ENCODE measurements around the gene AUTS2. TPM values are rescaled to one million over a fixed set of nuclear protein-coding genes. Genes with fewer than 3 reads are reported as not detected.

The AUTS2 gene
- total RNA-seq, 1 experiment from 2014 or later = 256 TPM

GRCh38 chr7:70214071-70214470 is 615.8 kb downstream of the AUTS2 start:
- Histone ChIP-seq H4K91ac (ENCODE audit: insufficient read length, low read depth, low read length) (no peak overlapping the region), H3T11ph (ENCODE audit: low read length) (no peak overlapping the region), H3K4me1 (ENCODE audit: insufficient read depth, low read length) (no peaks in the 10 kb centered on the region), H3K27me3 (ENCODE audit: insufficient read depth, low read length) (no peaks in the 10 kb centered on the region), H2AK5ac (ENCODE audit: insufficient read length, low read length) (no peak overlapping the region), H3K79me2 (ENCODE audit: insufficient read depth, low read length) (no peaks in the 10 kb centered on the region), H3K9ac (ENCODE audit: extremely low read depth, insufficient read length, low read length) (no peak overlapping the region), H3K18ac (ENCODE audit: insufficient read length, low read depth, low read length) (no peak overlapping the region), H3K14ac (ENCODE audit: insufficient read depth, low read length) (no peak overlapping the region), H2BK120ac (ENCODE audit: low read depth, low read length, poor library complexity, severe bottlenecking) (no peak overlapping the region), H2BK20ac (ENCODE audit: low read depth, low read length, poor library complexity, severe bottlenecking) (no peak overlapping the region), H3K23ac (ENCODE audit: insufficient read length, low read depth, low read length) (no peak overlapping the region), H3K79me1 (ENCODE audit: insufficient read depth, low read depth, low read length, poor library complexity, severe bottlenecking) (no peaks in the 10 kb centered on the region), H3K4me2 (ENCODE audit: insufficient read depth, insufficient read length, low read length) (no peak overlapping the region), H2AFZ (ENCODE audit: low read length) (no peak overlapping the region), H3K27ac (ENCODE audit: insufficient read length, low read depth, low read length) (no peak overlapping the region), H2BK5ac (ENCODE audit: insufficient read length, low read length) (no peak overlapping the region), H2BK15ac (ENCODE audit: low read depth, low read length) (no peak overlapping the region), H3K56ac (ENCODE audit: insufficient read length, low read depth, low read length) (no peak overlapping the region), H4K8ac (replicated peaks; ENCODE audit: insufficient read length, low read depth, low read length) (no peak overlapping the region), H3K23me2 (ENCODE audit: insufficient read length, low read depth, low read length, poor library complexity, severe bottlenecking) (no peaks in the 10 kb centered on the region), H4K20me1 (ENCODE audit: control insufficient read depth, insufficient read depth, insufficient read length) (no peaks in the 10 kb centered on the region), H3K4ac (ENCODE audit: low read depth, low read length) (no peak overlapping the region), H3K9me3 (ENCODE audit: control insufficient read depth, low read depth, low read length) (no peaks in the 10 kb centered on the region), H2BK12ac (ENCODE audit: insufficient read length, low read depth, low read length) (no peak overlapping the region), H4K5ac (ENCODE audit: insufficient read length, low read depth, low read length) (no peak overlapping the region)
- Mint-ChIP-seq H3K4me3 (no peak overlapping the region), H3K27ac (no peak overlapping the region), H3K27me3 (ENCODE audit: low read depth) (no peaks in the 10 kb centered on the region), H3K4me1 (0 out of 4 replicates have a peak, but pooled peaks cover 0 to 4% of the 10 kb centered on the region in 2 experiments), H3K9me3 (no peaks in the 10 kb centered on the region), H3K36me3 (ENCODE audit: insufficient read depth in 1 of 3, low read depth in 3 of 3) (no peaks in the 10 kb centered on the region)
- TF ChIP-seq CTCF (conservative IDR thresholded peaks at IDR 0.05) = no peak
- DNase-seq = no peak

Data from H9 (cell line).